ENCODE data around the gene GPC6.

Gene GPC6

GRCh38 chr13:93266681-93267080, 40.1 kb downstream of the GPC6 start:
- no peak overlapping the region for H2BK120ac ChIP-seq (ENCODE audit: low read depth, low read length)
- peaks cover 0 to 4% of the 10 kb centered on the region in 2 donors for H3K4me1 ChIP-seq (ENCODE audit: control insufficient read depth in 2 of 2, insufficient read depth in 1 of 2, low read depth in 1 of 2, low read length in 2 of 2)
- H3K36me3 ChIP-seq (replicated peaks in 1 of 2; ENCODE audit: control insufficient read depth in 2 of 2, insufficient read depth in 2 of 2, low read length in 2 of 2) = no peaks in the 10 kb centered on the region
- H3K79me1 ChIP-seq (ENCODE audit: low read depth, low read length) = no peaks in the 10 kb centered on the region
- H3K4me3 ChIP-seq (ENCODE audit: low read length in 2 of 2) = no peak overlapping the region
- H3K18ac ChIP-seq (ENCODE audit: low read length) = no peak overlapping the region
- no peak overlapping the region for H3K9ac ChIP-seq (ENCODE audit: low read depth, low read length, poor library complexity)
- no peak overlapping the region for H2BK12ac ChIP-seq (ENCODE audit: low read length)
- no peak overlapping the region for H2AFZ ChIP-seq (ENCODE audit: low read length)
- DNase-seq (ENCODE audit: low spot score) = no peak
- no peak overlapping the region for H2AK5ac ChIP-seq (ENCODE audit: low read depth, low read length)
- no peak overlapping the region for H3K27ac ChIP-seq (replicated peaks; ENCODE audit: low read length)
- H3K23ac ChIP-seq (ENCODE audit: low read depth, low read length, poor library complexity) = no peak overlapping the region
- H3K4ac ChIP-seq (ENCODE audit: low read length) = no peak overlapping the region
- no peak overlapping the region for H3K4me2 ChIP-seq (ENCODE audit: insufficient read depth, low read length, poor library complexity, severe bottlenecking)
- peaks cover 0 to 2% of the 10 kb centered on the region in 2 donors for H3K9me3 ChIP-seq (replicated peaks in 1 of 2; ENCODE audit: control insufficient read depth in 2 of 2, insufficient read depth in 1 of 2, low read depth in 1 of 2, low read length in 2 of 2)
- H2BK5ac ChIP-seq (ENCODE audit: low read length) = no peak overlapping the region
- no peak overlapping the region for H3K14ac ChIP-seq (ENCODE audit: low read length)
- no peak overlapping the region for H2BK15ac ChIP-seq (ENCODE audit: low read length)
- WGBS, 2 donors (ENCODE audit: extremely low coverage in 2 of 2, insufficient read length in 2 of 2, insufficient replicate concordance in 1 of 2) = no CpG with 5 or more reads among the region's 1 CpG
- H4K91ac ChIP-seq (ENCODE audit: low read depth, low read length, poor library complexity) = no peak overlapping the region
- no peaks in the 10 kb centered on the region for H3K27me3 ChIP-seq (ENCODE audit: control insufficient read depth in 3 of 3, insufficient read depth in 3 of 3, low read depth in 1 of 3, low read length in 3 of 3)
- no peak overlapping the region for H4K8ac ChIP-seq (ENCODE audit: low read depth, low read length)

- no peak overlapping the region for H2BK5ac ChIP-seq (ENCODE audit: low read length)
- no peak overlapping the region for H2BK15ac ChIP-seq (ENCODE audit: low read length)
- no peak overlapping the region for H3K23ac ChIP-seq (ENCODE audit: low read depth, low read length, poor library complexity)
- H3K9me3 ChIP-seq (replicated peaks in 1 of 2; ENCODE audit: control insufficient read depth in 2 of 2, insufficient read depth in 1 of 2, low read depth in 1 of 2, low read length in 2 of 2) = peaks cover 0 to 2% of the 10 kb centered on the region in 2 donors
- H3K27ac ChIP-seq (replicated peaks; ENCODE audit: low read length) = no peak overlapping the region
- H3K79me1 ChIP-seq (ENCODE audit: low read depth, low read length) = no peaks in the 10 kb centered on the region
- no peak overlapping the region for H3K4ac ChIP-seq (ENCODE audit: low read length)
- peaks cover 0 to 4% of the 10 kb centered on the region in 2 donors for H3K4me1 ChIP-seq (ENCODE audit: control insufficient read depth in 2 of 2, insufficient read depth in 1 of 2, low read depth in 1 of 2, low read length in 2 of 2)
- H4K91ac ChIP-seq (ENCODE audit: low read depth, low read length, poor library complexity) = no peak overlapping the region
- H3K27me3 ChIP-seq (ENCODE audit: control insufficient read depth in 3 of 3, insufficient read depth in 3 of 3, low read depth in 1 of 3, low read length in 3 of 3) = no peaks in the 10 kb centered on the region
- no peak overlapping the region for H3K4me2 ChIP-seq (ENCODE audit: insufficient read depth, low read length, poor library complexity, severe bottlenecking)
- no CpG with 5 or more reads among the region's 7 CpGs for whole genome bisulfite sequencing, 2 donors (ENCODE audit: extremely low coverage in 2 of 2, insufficient read length in 2 of 2, insufficient replicate concordance in 1 of 2)
- H4K8ac ChIP-seq (ENCODE audit: low read depth, low read length) = no peak overlapping the region
- no peak overlapping the region for H2AFZ ChIP-seq (ENCODE audit: low read length)
- no peak overlapping the region for H3K14ac ChIP-seq (ENCODE audit: low read length)
- H2AK5ac ChIP-seq (ENCODE audit: low read depth, low read length) = no peak overlapping the region
- H3K4me3 ChIP-seq (ENCODE audit: low read length in 2 of 2) = no peak overlapping the region
- H3K36me3 ChIP-seq (replicated peaks in 1 of 2; ENCODE audit: control insufficient read depth in 2 of 2, insufficient read depth in 2 of 2, low read length in 2 of 2) = no peaks in the 10 kb centered on the region
- DNase-seq (ENCODE audit: low spot score) = no peak
- no peak overlapping the region for H2BK120ac ChIP-seq (ENCODE audit: low read depth, low read length)
- H3K9ac ChIP-seq (ENCODE audit: low read depth, low read length, poor library complexity) = no peak overlapping the region
- H3K18ac ChIP-seq (ENCODE audit: low read length) = no peak overlapping the region
- H2BK12ac ChIP-seq (ENCODE audit: low read length) = no peak overlapping the region
These were observed 41.9 kb downstream of the GPC6 start for GRCh38 chr13:93268327-93269028.

GRCh38 chr13:93270769-93271742, 44.4 kb downstream of the GPC6 start:
- Histone ChIP-seq H3K4me1 (ENCODE audit: control insufficient read depth in 2 of 2, insufficient read depth in 1 of 2, low read depth in 1 of 2, low read length in 2 of 2) (peaks cover 0 to 4% of the 10 kb centered on the region in 2 donors), H3K9me3 (replicated peaks in 1 of 2; ENCODE audit: control insufficient read depth in 2 of 2, insufficient read depth in 1 of 2, low read depth in 1 of 2, low read length in 2 of 2) (peaks cover 0 to 2% of the 10 kb centered on the region in 2 donors), H2BK15ac (ENCODE audit: low read length) (no peak overlapping the region), H2BK5ac (ENCODE audit: low read length) (no peak overlapping the region), H3K14ac (ENCODE audit: low read length) (no peak overlapping the region), H3K36me3 (replicated peaks in 1 of 2; ENCODE audit: control insufficient read depth in 2 of 2, insufficient read depth in 2 of 2, low read length in 2 of 2) (no peaks in the 10 kb centered on the region), H4K8ac (ENCODE audit: low read depth, low read length) (no peak overlapping the region), H3K27ac (replicated peaks; ENCODE audit: low read length) (peak overlapping the region; percentile 12), H3K4ac (ENCODE audit: low read length) (no peak overlapping the region), H2AK5ac (ENCODE audit: low read depth, low read length) (no peak overlapping the region), H2AFZ (ENCODE audit: low read length) (peak overlapping the region; percentile 12), H2BK12ac (ENCODE audit: low read length) (no peak overlapping the region), H3K27me3 (ENCODE audit: control insufficient read depth in 3 of 3, insufficient read depth in 3 of 3, low read depth in 1 of 3, low read length in 3 of 3) (no peaks in the 10 kb centered on the region), H3K23ac (ENCODE audit: low read depth, low read length, poor library complexity) (no peak overlapping the region), H3K79me1 (ENCODE audit: low read depth, low read length) (no peaks in the 10 kb centered on the region), H3K4me2 (ENCODE audit: insufficient read depth, low read length, poor library complexity, severe bottlenecking) (no peak overlapping the region), H3K18ac (ENCODE audit: low read length) (no peak overlapping the region), H4K91ac (ENCODE audit: low read depth, low read length, poor library complexity) (no peak overlapping the region), H3K9ac (ENCODE audit: low read depth, low read length, poor library complexity) (no peak overlapping the region), H3K4me3 (ENCODE audit: low read length in 2 of 2) (no peak overlapping the region), H2BK120ac (ENCODE audit: low read depth, low read length) (no peak overlapping the region)
- WGBS, 2 donors (ENCODE audit: extremely low coverage in 2 of 2, insufficient read length in 2 of 2, insufficient replicate concordance in 1 of 2) = no CpG with 5 or more reads among the region's 5 CpGs
- no peak for DNase-seq (ENCODE audit: low spot score)

GRCh38 chr13:93279982-93280381, 53.4 kb downstream of the GPC6 start:
- H3K23ac ChIP-seq (ENCODE audit: low read depth, low read length, poor library complexity) = no peak overlapping the region
- H3K14ac ChIP-seq (ENCODE audit: low read length) = no peak overlapping the region
- no peaks in the 10 kb centered on the region for H3K9me3 ChIP-seq (replicated peaks in 1 of 2; ENCODE audit: control insufficient read depth in 2 of 2, insufficient read depth in 1 of 2, low read depth in 1 of 2, low read length in 2 of 2)
- no peak overlapping the region for H4K91ac ChIP-seq (ENCODE audit: low read depth, low read length, poor library complexity)
- H2BK120ac ChIP-seq (ENCODE audit: low read depth, low read length) = no peak overlapping the region
- no peak overlapping the region for H3K4me3 ChIP-seq (ENCODE audit: low read length in 2 of 2)
- WGBS, 2 donors (ENCODE audit: extremely low coverage in 2 of 2, insufficient read length in 2 of 2, insufficient replicate concordance in 1 of 2) = no CpG with 5 or more reads among the region's 1 CpG
- H3K27ac ChIP-seq (replicated peaks; ENCODE audit: low read length) = no peak overlapping the region
- no peaks in the 10 kb centered on the region for H3K79me1 ChIP-seq (ENCODE audit: low read depth, low read length)
- H3K4me2 ChIP-seq (ENCODE audit: insufficient read depth, low read length, poor library complexity, severe bottlenecking) = no peak overlapping the region
- no peak overlapping the region for H2AFZ ChIP-seq (ENCODE audit: low read length)
- H2BK5ac ChIP-seq (ENCODE audit: low read length) = no peak overlapping the region
- H2BK15ac ChIP-seq (ENCODE audit: low read length) = no peak overlapping the region
- no peaks in the 10 kb centered on the region for H3K36me3 ChIP-seq (replicated peaks in 1 of 2; ENCODE audit: control insufficient read depth in 2 of 2, insufficient read depth in 2 of 2, low read length in 2 of 2)
- H3K27me3 ChIP-seq (ENCODE audit: control insufficient read depth in 3 of 3, insufficient read depth in 3 of 3, low read depth in 1 of 3, low read length in 3 of 3) = no peaks in the 10 kb centered on the region
- H4K8ac ChIP-seq (ENCODE audit: low read depth, low read length) = no peak overlapping the region
- H3K9ac ChIP-seq (ENCODE audit: low read depth, low read length, poor library complexity) = no peak overlapping the region
- H2AK5ac ChIP-seq (ENCODE audit: low read depth, low read length) = no peak overlapping the region
- no peak overlapping the region for H2BK12ac ChIP-seq (ENCODE audit: low read length)
- H3K18ac ChIP-seq (ENCODE audit: low read length) = no peak overlapping the region
- peaks cover 0 to 1% of the 10 kb centered on the region in 2 donors for H3K4me1 ChIP-seq (ENCODE audit: control insufficient read depth in 2 of 2, insufficient read depth in 1 of 2, low read depth in 1 of 2, low read length in 2 of 2)
- H3K4ac ChIP-seq (ENCODE audit: low read length) = no peak overlapping the region
- no peak for DNase-seq (ENCODE audit: low spot score)

All from neuronal stem cell (in vitro differentiated cells).